ENCODE measurements around the gene CTNNA2.

- no peak for TF ChIP-seq CTCF (IDR thresholded peaks at IDR 0.05)
- no peak for TF ChIP-seq POLR2A (IDR thresholded peaks at IDR 0.05)
Observed at GRCh38 chr2:79849949-79850348, 337.1 kb downstream of the CTNNA2 start.
